Esophagus mucosa (tissue), 1 donor: ENCODE measurements around the gene TMCC2. TPM values are rescaled to one million over a fixed set of nuclear protein-coding genes. Genes with fewer than 3 reads are reported as not detected.
A peak's percentile ranks its signal among the peaks of the same experiment; 100 is the strongest.

Experiments
- ATAC-seq: fragments of 200-7000 bp; cut with Tn5 transposase; one replicate; pipeline ENCODE4 v1.9.1; 2020
- total RNA-seq: library from RNA; stranded (reverse); gene quantifications from one replicate; pipeline ENCODE4 v1.2.4, GENCODE V29; 2023
- donor health status: DM: yes; HTN: yes; CAD: no.

TMCC2 gene
- total RNA-seq, 1 donor from 2014 or later = 1.00 TPM

DNA sequence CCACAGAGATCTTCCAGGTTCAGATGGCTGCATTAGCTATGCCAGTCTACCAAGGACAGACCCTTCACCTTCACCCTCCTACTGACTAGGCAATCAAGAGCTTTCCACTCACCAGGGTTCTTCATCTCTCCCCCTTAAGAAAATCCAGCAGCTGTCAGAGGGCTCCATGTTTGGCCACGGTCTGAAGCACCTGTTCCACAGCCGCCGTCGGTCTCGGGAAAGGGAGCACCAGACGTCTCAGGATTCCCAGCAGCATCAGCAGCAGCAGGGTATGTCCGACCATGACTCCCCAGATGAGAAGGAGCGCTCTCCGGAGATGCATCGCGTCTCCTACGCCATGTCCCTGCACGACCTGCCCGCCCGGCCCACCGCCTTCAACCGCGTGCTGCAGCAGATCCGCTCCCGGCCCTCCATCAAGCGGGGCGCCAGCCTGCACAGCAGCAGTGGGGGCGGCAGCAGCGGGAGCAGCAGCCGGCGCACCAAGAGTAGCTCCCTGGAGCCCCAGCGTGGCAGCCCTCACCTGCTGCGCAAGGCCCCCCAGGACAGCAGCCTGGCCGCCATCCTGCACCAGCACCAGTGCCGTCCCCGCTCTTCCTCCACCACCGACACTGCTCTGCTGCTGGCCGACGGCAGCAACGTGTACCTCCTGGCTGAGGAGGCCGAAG lies 13.8 kb downstream of the TMCC2 start:
- no peak for ATAC-seq

DNA sequence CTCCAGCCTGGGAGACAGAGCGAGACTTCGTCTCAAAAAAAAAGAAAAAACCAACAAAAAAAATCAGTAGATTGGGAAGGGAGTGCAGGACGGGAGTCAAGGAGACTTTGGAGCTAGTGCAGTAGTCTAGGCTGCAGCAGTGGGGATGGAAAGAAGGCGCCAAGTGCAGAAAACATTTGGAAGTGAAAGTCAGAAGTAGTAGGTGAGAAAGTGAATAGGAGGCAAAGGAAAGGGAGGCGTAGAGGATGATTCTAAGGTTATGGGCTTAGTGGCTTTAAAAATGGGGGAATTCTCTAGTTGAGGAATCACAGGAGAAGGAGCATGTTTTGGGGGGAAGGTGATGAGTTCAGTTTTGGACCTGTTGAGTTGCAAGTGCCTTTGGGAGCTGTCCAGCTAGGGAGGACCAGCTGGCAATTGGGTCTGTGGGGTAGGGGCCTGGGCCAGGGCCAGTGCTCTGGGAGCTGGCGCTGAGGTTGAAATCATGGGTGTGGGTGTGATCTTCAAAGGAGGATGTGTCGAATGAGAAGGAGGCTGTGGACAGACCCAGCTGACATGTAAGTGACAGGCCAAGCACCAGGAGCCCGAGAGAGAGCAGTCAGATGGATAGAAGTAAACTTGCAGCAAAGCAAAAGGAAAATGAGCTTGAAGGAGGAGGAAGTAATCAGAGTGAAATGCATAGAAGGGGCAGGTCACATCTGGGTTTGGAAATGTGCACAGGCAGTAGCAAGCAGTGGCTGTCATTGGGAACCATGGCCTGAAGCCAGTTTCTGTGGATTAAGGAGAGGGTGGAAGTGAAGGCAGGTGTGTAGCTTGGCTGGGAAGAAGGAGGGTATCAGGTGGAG lies 15.8 kb downstream of the TMCC2 start:
- ATAC-seq = no peak

DNA sequence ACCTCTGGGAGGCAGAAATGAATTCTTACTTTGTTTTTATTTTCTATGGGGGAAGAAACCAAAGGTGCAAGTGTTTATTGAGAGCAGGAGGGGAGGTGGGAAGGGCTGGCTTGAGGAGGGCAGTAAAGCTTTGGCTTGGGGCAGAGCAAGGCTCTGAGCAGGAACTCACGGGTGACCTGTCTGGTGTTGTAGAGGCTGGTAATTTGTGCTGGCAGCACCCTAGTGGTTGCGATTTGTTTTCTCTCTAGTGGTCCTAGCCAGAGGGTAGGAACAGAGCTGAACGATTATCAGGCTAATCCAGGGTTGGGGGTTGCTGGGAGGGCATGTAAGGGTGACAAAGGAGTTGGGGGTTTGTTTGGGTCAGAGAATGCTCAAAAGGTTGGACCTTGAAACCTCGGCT lies 16.6 kb downstream of the TMCC2 start:
- no peak for ATAC-seq

DNA sequence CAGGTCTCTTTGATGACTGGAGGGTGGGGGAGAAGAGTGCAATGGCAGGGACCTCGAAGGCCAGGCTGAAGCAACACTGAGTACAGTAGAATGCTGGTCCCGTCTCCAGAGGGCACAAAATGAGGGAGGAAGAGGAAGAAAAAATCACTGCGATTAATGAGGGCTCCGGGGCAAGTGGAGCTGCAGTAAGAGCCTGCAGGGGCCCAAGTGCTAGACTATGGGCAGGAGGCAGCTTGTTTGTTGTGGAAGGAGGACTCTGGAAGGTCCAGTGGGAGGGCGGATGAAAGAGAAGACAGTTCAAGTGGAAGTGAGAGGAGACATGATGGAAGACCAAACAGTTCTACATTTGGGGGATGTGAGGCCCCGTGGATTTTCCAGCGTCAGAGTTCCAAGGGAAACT lies 17.4 kb downstream of the TMCC2 start:
- no peak for ATAC-seq

- ATAC-seq = no peak
These were observed 18.8 kb downstream of the TMCC2 start for GRCh38 chr1:205246351-205247119.

DNA sequence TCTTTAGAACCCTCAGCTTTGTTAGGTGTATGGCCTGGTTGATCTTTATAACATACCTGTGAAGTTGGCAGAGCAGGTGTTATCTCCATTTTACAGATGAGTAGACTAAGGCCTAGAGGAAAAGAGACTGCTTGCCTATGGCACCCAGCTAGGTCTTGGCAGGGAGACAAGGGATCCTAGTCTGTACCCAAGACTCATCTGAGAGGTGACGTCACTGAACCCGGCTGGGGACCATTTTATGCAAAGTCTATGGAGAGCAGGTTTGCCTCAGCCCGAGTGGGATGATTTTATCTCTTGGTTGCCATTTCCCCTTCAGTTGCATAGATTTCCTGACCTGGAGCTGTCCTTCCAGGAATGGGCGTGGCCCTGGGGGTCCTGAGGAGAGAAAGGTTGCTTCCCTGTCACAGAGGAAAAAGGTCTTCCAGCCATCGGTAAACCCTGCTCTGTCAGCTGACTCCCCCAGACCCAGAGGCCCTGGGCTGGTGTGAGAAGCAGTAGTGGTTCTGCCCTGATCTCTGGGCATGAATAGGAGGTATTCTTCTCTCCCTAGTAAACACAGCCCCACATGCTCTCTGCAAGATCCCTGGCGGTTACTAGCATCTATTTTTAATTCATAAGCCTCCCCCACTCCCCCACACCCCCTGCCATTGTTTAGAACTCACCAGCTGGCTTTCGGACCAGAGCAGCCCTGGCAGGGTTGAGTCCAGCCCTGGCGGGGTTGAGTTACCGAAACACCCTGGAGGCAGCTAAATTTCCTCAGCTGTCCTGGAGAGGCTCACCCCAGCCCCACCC lies 19.6 kb downstream of the TMCC2 start:
- no peak for ATAC-seq

GRCh38 chr1:205248793-205249601 lies 21.3 kb downstream of the TMCC2 start:
- ATAC-seq = no peak

DNA sequence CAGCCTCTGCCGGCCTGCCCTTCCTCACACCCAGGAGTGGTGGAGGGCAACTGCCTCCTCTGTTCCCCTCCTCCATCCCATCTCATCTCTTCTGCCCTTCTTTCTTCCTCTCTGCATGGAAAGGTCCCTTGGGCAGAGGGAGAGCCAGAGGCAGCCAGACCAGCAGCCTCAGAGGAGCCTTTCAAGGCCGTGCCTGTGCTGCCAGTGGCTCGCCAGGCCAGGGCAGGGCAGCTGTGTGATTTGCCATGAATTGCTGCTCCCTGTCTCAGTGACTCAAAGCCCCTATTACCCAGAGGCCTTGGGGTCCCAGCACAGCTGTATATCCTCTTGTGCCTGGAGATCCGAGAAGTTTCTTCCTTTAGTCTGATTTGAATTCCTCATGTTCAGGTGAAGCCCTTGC lies 21.9 kb downstream of the TMCC2 start:
- ATAC-seq = no peak

DNA sequence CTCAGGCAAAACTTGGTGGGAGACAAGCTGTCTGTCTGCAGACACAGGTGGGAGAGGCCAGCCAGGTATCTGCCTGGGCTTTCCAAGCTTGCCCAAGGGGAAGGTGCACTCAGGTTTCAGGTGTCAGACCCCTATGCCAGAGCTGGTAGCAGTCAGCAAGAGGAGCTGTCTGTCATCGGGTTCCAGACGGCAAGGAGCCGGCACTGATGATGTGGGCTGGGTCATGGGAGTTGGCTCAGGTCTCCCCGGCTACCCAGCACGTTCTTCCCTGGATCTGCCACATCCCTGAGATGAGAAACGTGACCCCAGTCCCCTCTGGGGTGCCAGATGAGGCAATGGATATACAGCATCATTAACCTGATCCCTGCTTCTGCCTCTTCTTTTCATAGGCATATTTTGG lies 23.0 kb downstream of the TMCC2 start:
- no peak for ATAC-seq

GRCh38 chr1:205251576-205251975 lies 23.8 kb downstream of the TMCC2 start:
- no peak for ATAC-seq

DNA sequence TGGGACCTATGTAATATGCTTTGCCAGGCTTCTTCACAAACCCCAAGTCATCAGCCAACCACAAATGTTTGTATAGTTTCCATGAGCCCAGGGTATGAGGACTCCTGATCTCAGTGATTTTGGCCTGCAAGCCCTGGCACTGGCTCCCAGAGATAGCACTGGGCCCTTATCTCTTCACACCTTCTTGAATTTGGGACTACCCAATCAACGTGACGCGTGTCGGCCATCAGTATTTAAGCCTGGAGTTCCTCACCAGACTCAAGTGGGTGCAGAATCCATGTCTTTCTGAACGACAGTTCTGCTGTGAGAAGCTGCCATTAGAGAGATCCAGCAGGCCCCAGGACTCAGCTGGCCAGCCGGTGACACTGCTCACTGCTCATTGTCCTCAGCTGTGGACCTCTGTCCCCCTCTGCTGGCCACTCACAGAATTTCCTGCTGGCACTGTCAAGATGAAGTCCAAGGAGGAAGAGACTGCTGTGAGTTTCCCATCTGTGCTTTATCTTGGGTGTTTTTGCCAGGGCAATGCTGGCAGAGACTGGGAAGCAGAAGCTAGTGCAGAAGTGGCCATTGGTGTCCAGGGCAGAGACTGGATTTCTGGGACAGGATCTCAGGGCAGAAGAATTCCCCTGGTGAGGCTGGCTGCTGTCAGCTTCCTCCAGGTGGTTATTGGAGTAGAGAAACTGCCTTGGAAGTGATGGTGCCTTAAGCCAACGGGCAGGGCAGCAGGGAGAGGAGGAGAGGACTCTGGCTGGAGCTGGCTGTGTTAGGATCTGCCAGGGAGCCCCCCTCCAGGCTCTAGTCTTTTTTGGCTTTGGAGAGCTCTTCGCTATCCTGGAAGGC lies 28.4 kb downstream of the TMCC2 start:
- ATAC-seq = peak; percentile 84

- no peak for ATAC-seq
These were observed 29.3 kb downstream of the TMCC2 start for GRCh38 chr1:205256951-205257625.

DNA sequence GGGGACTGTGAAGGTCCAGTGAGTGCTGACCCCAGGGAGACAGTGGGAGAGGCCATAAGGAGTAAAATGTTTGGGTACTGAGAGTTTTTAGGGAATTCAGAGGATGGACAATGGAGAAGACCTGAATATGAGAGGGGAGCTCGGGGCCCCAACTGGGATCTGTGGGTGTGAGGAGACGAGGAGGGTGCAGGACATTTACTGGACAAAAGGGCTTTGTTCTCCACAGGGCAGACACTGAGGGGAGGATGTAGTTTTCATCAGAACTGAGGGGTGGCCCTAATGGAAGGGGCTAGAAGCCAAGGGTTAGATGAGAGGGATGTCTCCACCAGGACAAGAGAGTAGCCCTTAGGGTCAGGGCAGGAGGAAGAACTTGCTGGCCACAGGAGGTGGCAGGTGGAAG lies 30.0 kb downstream of the TMCC2 start:
- no peak for ATAC-seq

DNA sequence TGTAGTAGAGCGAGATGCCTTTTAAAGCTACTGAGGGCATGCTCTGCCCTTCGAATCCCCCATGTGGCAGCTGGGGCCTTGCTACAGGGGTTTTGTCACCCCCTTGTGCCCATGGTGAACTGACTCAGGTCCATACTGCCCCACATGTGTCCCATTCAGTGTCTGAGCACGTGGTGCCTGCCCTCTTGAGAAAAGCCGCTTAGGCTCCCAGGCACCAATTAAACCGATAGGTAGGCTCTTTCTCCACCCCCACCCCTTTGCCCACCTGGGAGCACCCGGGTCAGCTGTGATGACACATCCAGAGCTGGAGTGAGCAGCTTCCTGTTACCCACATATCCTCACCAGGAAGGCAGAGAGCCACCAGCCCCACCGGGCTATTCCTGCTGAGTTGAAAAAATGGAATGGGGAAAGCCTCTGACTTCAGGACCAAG lies 30.5 kb downstream of the TMCC2 start:
- ATAC-seq = peak; percentile 50

- ATAC-seq = peak; percentile 79
These were observed 31.0 kb downstream of the TMCC2 start for GRCh38 chr1:205258719-205259118.

DNA sequence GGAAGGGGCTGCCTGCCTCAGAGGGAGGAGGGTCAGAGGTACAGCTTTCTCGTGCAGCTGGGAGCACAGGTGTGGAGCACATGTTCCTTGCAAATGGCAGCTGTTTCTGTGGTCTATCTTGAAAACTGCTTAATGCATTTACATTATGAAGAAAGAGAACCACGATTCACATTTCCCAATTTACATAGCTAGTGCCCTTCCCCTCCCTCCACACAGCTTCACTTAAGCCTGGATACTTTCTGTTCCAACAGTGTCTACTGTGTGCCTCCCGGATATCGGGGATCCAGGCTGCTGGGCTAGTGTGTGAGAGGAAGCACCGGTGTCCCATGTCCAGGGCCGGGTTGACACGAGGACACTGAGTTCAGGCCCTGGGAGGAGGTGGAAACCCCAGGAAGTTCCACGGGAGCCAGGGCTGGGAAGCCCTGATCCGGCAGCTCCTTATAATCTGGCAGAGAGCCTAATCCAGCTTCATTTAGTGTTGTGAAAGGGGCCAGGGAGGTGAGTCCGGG lies 31.6 kb downstream of the TMCC2 start:
- peak; percentile 30 for ATAC-seq

- no peak for ATAC-seq
These were observed 32.3 kb downstream of the TMCC2 start for GRCh38 chr1:205259998-205260397.

- ATAC-seq = no peak
These were observed 33.4 kb downstream of the TMCC2 start for GRCh38 chr1:205260948-205261732.
